ENCODE results near the gene UBXN6.

UBXN6 gene

DNA sequence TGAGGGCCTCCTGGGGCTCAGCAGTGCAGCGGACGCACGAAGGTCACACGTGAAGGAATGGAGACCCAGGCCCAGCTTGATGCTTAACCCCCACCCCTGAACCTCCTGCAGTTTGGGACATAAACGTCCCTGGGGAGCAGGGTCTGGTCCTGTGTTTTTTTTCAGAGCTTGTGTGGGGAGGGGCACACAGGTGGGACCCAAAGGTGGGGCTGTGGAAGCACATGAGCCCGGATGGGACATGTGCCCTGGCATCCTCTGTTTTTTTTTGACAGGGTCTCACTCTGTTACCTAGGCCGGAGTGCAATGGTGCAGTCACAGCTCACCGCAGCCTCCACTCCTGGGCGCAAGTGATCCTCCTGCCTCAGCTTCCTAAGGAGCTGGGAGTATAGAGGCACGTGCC, 20.5 kb downstream of the UBXN6 start:
- DNase-seq (ENCODE audit: insufficient read length, low spot score) (no peak), FAIRE-seq (no peak)
- TF ChIP-seq, protein P1, sequence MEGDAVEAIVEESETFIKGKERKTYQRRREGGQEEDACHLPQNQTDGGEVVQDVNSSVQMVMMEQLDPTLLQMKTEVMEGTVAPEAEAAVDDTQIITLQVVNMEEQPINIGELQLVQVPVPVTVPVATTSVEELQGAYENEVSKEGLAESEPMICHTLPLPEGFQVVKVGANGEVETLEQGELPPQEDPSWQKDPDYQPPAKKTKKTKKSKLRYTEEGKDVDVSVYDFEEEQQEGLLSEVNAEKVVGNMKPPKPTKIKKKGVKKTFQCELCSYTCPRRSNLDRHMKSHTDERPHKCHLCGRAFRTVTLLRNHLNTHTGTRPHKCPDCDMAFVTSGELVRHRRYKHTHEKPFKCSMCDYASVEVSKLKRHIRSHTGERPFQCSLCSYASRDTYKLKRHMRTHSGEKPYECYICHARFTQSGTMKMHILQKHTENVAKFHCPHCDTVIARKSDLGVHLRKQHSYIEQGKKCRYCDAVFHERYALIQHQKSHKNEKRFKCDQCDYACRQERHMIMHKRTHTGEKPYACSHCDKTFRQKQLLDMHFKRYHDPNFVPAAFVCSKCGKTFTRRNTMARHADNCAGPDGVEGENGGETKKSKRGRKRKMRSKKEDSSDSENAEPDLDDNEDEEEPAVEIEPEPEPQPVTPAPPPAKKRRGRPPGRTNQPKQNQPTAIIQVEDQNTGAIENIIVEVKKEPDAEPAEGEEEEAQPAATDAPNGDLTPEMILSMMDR (IDR thresholded peaks at IDR 0.05; ENCODE audit: insufficient read depth, missing control alignments) = no peak

DNA sequence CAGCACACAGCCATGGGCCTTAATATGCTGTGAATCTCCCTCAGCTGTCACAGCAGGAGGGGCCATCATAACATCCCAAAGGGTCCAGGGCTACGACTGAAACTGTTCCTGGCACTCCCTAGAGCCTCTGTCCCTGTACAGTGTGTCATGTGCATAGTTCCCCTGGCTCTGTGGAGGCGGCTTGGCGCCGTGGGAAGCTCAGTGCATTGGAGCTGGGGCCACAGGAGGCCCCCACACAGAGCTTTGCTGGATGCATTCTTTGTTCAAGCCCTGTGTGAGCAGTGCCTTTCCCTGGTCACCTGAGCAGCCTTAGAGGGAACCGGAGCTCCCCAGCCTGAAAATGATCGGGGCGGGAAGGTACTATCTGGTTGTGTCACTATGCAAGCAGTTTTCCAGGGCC, 21.4 kb downstream of the UBXN6 start:
- no peak for FAIRE-seq
- TF ChIP-seq, protein P1 (IDR thresholded peaks at IDR 0.05; ENCODE audit: insufficient read depth, missing control alignments) = no peak

DNA sequence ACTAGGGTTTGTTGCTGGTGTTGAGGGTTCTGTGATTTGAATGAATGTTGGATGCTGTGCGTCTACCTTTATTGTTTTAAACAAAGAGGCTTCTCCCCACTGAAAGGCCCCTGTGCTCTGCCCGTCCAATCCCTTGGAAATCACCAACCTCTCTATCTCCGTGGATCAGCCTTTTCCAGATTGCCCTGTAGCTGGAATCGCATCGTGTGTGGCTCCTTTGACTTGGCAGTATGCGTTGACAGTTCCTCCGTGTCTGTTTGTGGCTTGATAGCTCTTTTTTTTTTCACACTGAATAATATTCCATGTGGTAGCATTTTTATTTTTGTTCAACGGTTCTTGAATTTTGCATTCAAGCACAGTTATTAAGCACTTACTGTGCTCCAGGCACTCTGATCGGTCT, 23.2 kb downstream of the UBXN6 start:
- TF ChIP-seq, protein P1 (IDR thresholded peaks at IDR 0.05; ENCODE audit: insufficient read depth, missing control alignments) = no peak
- DNase-seq (ENCODE audit: insufficient read length, low spot score) (no peak), FAIRE-seq (no peak)

More for the DNA sequence above, 21.4 kb downstream of the UBXN6 start:
- DNase-seq (ENCODE audit: insufficient read length, low spot score) = no peak

DNA sequence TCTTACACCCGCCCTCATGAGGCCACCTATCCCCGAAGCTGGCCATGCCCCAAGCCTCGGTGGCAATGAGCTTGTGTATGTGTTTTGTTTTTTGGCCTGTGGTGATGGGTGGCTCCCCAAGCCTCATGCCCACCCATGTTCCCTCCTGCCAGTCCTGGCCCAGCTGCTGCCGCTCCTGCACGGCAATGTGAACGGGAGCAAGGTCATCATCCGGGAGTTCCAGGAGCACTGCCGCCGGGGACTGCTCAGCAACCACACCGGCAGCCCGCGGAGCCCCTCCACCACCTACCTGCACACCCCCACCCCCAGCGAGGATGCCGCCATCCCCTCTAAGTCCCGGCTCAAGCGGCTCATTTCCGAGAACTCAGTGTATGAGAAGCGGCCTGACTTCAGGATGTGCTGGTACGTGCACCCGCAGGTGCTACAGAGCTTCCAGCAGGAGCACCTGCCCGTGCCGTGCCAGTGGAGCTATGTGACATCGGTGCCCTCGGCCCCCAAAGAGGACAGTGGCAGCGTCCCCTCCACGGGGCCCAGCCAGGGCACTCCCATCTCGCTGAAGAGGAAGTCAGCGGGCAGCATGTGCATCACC, 24.6 kb downstream of the UBXN6 start:
- DNase-seq (ENCODE audit: insufficient read length, low spot score) (no peak), FAIRE-seq (no peak)
- TF ChIP-seq, protein P1 (IDR thresholded peaks at IDR 0.05; ENCODE audit: insufficient read depth, missing control alignments) = no peak

DNA sequence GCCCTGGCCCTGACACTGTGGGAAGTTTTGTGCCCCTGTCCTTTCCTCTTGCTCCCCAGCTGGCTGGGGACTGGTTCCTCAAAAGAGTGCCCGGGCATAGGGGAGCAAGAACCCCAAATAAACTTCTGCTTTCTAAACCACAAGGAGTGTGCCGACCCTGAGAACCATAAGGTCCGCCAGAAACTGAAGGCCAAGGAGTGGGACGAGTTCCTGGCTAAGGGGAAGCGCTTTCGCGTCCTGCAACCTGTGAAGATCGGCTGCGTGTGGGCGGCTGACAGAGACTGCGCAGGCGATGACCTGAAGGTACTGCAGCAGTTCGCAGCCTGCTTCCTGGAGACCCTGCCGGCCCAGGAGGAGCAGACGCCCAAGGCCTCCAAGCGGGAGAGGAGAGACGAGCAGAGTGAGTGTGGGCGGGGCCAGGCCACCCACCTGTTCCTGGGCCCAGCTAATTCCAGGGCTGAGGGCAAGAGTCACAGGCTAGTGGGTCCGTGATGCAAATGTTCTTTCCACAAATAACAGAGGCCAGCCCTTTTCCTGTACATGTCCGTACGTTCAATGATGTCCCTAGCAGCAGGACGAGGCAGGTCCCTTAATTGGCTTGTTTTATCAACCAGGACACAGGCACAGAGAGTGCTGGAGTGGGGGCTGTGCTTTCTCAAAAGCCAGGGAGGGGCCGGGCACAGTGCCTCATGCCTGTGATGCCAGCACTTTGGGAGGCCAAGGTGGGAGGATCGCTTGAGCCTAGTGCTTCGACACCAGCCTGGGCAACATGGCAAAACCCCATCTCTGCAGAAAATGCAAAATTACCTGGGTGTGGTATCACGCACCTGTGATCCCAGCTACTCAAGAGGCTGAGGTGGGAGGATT, 25.6 kb downstream of the UBXN6 start:
- TF ChIP-seq, protein P1 (IDR thresholded peaks at IDR 0.05; ENCODE audit: insufficient read depth, missing control alignments) = no peak
- DNase-seq (ENCODE audit: insufficient read length, low spot score) = no peak

DNA sequence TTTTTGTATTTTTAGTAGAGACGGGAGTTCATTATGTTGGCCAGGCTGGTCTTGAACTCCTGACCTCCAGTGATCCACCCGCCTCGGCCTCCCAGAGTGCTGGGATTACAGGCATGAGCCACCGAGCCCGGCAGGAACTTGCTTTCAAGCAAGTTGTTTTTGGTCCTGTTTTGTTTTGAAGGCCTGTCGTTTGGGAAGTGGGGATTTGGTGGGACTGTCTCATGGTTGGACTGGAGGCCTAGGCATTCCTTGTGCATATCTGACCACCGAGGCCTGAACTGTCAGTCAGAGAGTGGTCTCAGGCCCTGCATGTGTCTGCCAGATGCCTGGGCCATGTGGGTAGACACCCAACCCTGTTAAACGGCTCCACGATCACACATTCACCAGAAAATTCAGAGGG, 26.3 kb downstream of the UBXN6 start:
- no peak for DNase-seq (ENCODE audit: insufficient read length, low spot score)
- TF ChIP-seq, protein P1 (IDR thresholded peaks at IDR 0.05; ENCODE audit: insufficient read depth, missing control alignments) = no peak
- FAIRE-seq = no peak

More for the DNA sequence above, 25.6 kb downstream of the UBXN6 start:
- FAIRE-seq = no peak

DNA sequence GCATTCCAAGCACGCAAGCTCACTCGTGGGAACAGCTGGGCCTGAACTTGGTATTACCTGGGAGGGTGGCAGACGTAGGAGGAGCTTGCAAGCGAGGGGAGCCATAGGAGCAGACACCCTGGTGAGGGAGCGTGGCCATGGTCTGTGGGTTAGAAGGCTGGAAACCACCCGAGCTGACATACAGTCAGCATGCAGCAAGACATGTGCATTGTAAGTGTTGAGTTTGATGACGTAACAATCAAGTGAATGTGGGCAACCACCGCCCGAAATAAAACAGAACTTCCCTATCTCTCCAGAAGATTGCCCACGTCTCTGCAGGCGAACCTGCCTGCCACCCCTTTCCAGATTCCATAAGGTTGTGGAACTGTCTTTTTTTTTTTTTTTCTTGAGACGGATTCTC, 26.8 kb downstream of the UBXN6 start:
- DNase-seq (ENCODE audit: insufficient read length, low spot score) (no peak), FAIRE-seq (no peak)
- TF ChIP-seq, protein P1 (IDR thresholded peaks at IDR 0.05; ENCODE audit: insufficient read depth, missing control alignments) = no peak

Measured in D721Med (cell line).